GM19467 (cell line): ENCODE data around the gene BAAT.

ENCODE experiments used
- ATAC-seq: cut with Tn5 transposase; IDR thresholded peaks from one replicate; pipeline ENCODE4 v1.9.1; 2021; ENCODE audit warnings: mild to moderate bottlenecking, moderate library complexity; ENCODE audit not compliant: unreplicated experiment

Gene BAAT

DNA sequence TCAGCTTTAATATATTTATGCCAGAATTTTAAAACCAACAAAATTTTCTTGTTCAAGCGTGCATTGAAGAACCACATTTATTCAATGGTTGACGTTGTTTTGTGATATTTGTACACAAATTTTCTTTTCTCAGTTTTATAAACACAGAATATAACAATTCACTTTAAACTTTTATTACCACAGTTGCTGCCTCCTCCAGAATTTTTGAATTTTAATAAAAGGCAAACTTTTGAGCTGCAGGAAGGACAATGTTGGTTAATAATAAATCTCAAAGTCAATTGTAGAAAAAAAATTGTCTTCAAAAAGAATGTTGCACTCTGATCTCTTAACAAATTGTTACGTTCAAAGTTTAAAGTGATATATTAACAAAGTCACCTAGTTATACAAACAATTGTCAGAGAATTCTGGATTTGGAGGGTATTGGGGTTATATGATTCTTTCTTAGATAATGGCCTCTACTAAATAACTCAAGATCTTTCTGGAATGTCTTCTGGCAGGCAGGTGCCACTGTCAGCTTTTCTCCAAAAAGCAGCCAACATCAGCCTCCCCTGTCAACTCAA, 60.5 kb downstream of the BAAT start:
- ATAC-seq = no peak

DNA sequence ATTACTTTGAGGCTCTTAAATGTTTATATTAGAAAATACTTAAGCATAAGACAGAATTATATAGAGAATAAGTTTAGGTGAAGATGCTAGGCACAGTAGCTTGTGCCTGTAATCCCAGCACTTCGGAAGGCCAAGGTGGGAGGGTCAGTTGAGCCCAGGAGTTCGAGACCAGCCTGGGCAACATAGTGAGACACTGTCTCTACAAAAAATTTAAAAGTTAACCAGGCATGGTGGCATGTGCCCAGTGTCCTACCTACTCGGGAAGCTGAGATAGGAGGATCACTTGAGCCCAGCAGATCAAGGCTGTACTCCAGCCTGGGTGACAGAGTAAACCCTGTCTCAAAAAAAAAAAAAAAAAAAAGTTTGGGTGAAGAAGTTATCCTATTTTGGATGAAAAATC, 61.7 kb downstream of the BAAT start:
- ATAC-seq = no peak

DNA sequence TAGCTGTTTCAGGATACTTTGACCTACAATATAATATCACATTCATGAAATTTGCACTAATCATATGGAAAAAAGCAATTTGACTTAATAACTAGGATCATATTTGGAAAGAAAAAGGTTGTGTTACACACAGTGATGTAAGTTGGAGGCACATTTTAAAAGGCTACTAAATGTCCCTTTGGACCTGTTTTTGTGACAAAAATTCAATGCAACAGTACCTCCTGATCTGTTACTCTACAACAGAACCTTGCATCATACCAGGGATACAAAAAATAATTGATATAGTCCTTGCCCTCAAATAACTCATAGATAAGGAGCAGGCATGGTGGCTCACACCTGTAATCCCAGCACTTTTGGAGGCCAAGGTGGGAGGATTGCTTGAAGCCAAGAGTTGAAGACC, 67.1 kb downstream of the BAAT start:
- no peak for ATAC-seq

DNA sequence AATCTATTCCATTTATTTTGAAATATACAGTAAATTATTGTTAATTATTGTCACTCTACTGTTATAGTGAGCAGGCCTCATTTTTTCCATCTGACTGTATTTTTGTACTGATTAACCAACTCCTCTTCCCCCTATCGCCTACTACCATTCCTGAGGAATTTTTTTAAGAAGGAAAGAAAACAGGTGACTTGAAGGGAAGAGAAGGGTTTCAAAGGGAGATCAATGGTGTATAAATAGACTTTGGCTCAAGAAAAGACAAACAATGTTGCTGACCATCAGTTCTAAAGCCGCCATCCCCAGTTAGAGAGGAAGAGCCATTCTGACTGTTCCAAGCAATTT, 69.7 kb downstream of the BAAT start:
- ATAC-seq = no peak

DNA sequence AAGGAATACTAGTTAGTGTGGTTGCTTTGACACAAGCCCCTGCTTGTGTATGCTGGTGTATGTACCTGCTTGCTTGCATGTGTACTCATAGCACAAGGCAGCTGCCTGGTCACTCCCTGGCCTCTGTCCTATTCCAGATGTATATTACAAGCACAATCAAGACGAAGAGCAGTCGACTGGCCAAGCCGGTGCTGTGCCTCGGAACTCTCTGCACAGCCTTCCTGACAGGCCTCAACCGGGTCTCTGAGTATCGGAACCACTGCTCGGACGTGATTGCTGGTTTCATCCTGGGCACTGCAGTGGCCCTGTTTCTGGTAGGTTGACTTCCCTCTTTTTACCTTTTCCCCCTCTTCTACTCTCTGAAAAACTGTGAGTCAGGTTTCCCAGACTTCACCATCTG, 72.1 kb downstream of the BAAT start:
- ATAC-seq = no peak

DNA sequence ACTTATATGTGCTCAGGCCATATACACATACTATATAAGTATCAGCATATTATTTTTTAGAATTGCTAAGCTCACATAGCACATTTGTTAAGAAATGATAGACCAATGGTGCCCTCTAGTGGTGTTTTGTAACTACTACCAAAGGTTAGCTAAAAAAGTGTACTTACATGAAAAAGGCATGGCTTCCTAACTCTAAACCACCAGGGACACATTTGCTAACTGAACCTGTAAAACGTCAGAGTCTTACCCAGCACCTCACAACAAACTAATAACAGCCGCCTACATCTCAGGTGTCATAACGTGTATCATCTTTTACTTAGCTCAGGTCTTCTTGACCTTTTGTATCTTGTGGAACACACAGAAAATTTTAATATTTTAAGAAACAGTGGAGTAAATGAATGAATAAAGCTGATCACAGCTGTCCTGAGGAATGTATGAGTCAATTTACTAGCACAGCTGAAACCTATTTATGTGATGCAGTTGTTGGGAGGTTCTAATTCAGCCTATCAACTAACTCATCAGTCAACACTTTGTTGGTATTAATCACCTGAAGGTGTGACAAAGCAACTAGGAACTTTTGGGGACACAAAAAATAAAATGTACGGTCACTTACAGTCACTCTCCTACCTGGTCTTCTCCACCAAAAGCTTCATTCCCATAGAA, 72.9 kb downstream of the BAAT start:
- peak; percentile 86 for ATAC-seq

DNA sequence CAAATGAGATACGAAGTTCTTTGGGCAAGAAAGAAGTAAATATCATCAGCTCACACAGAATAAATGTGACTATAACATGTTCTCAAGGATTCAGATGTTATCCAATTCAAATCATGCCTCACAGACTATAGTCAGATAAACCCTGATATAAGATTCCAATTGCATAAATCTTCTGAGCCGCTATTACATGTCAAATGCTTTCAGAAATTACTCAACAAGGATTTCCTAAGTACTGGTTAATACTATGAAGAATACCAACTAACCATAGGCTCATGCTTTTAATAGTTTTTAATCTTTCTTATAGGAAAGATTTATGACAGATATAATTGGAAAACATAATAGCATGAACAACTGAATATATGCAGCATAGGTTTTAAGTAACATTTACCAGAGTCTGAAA, 73.6 kb downstream of the BAAT start:
- ATAC-seq = no peak
